ENCODE results near the gene KCNH2. TPM values are rescaled to one million over a fixed set of nuclear protein-coding genes. Genes with fewer than 3 reads are reported as not detected.

Gene KCNH2
- total RNA-seq, 1 experiment from 2014 or later: 16.2 TPM

DNA sequence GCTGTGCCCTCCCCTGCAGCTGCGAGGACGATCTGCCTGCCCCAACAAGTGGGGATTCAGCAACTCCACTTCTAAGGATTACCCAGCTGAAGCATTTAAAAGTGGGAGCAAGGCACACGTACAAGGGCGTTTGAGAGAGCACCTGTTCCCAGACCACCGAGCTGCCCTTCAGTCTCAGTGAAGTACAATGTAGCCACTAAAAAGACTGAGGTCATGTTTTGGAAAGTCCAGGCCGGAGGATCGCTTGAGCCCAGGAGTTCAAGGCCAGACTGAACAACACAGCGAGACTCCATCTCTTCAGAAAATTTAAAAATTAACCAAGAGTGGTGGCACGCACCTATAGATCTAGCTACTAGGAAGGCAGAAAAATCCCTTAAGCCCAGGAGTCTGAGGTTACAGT, 27.4 kb upstream of the KCNH2 start:
- no peaks in the 10 kb centered on the region for H3K36me3 Mint-ChIP-seq
- CTCF ChIA-PET: interaction anchor here (1.2 to 6.0 kb wide), 5 partner anchors 8 to 42 kb away, joined by 3 to 65 read pairs (median 5); no protein-coding TSS in a partner anchor
- no peaks in the 10 kb centered on the region for H3K9me3 Mint-ChIP-seq
- no peak overlapping the region for H3K4me3 Mint-ChIP-seq
- ATAC-seq (no peak), DNase-seq (ENCODE audit: low spot score) (no peak)
- peaks cover 19% of the 10 kb centered on the region for H3K4me1 Mint-ChIP-seq
- no peaks in the 10 kb centered on the region for H3K27me3 Mint-ChIP-seq (ENCODE audit: low read depth)
- TF ChIP-seq, protein P1, sequence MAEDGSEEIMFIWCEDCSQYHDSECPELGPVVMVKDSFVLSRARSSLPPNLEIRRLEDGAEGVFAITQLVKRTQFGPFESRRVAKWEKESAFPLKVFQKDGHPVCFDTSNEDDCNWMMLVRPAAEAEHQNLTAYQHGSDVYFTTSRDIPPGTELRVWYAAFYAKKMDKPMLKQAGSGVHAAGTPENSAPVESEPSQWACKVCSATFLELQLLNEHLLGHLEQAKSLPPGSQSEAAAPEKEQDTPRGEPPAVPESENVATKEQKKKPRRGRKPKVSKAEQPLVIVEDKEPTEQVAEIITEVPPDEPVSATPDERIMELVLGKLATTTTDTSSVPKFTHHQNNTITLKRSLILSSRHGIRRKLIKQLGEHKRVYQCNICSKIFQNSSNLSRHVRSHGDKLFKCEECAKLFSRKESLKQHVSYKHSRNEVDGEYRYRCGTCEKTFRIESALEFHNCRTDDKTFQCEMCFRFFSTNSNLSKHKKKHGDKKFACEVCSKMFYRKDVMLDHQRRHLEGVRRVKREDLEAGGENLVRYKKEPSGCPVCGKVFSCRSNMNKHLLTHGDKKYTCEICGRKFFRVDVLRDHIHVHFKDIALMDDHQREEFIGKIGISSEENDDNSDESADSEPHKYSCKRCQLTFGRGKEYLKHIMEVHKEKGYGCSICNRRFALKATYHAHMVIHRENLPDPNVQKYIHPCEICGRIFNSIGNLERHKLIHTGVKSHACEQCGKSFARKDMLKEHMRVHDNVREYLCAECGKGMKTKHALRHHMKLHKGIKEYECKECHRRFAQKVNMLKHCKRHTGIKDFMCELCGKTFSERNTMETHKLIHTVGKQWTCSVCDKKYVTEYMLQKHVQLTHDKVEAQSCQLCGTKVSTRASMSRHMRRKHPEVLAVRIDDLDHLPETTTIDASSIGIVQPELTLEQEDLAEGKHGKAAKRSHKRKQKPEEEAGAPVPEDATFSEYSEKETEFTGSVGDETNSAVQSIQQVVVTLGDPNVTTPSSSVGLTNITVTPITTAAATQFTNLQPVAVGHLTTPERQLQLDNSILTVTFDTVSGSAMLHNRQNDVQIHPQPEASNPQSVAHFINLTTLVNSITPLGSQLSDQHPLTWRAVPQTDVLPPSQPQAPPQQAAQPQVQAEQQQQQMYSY (CRISPR knock-in tag; IDR thresholded peaks at IDR 0.05): peak; percentile 54
- TF ChIP-seq SMAD4 (CRISPR knock-in tag; IDR thresholded peaks at IDR 0.05): no peak
- POLR2A ChIA-PET: no interaction called here
- H3K27ac Mint-ChIP-seq: no peak overlapping the region

DNA sequence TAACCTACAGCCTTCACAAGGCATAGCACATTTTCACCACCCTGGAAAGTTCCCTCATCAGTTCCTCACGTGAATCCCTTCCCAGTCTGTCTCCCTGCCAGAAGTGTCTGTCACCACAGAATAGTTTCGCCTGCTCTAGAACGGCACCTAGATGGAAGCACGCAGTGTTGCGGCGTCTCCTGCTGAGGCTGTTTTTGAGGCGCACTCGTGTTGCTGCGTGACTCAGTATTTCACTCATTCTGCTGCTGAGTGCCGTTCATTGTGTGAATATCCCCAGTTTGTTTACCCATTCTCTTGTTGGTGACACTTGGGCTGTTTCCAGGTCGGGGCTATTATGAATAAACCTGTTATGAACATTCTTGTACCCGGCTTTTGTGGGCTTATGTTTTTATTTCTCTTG, 25.5 kb upstream of the KCNH2 start:
- Mint-ChIP-seq H3K27ac (no peak overlapping the region), H3K4me1 (peaks cover 10% of the 10 kb centered on the region), H3K27me3 (ENCODE audit: low read depth) (no peaks in the 10 kb centered on the region), H3K36me3 (no peaks in the 10 kb centered on the region), H3K9me3 (no peaks in the 10 kb centered on the region), H3K4me3 (no peak overlapping the region)
- no peak for TF ChIP-seq NFATC4 (CRISPR knock-in tag; IDR thresholded peaks at IDR 0.05)
- TF ChIP-seq, protein P2, sequence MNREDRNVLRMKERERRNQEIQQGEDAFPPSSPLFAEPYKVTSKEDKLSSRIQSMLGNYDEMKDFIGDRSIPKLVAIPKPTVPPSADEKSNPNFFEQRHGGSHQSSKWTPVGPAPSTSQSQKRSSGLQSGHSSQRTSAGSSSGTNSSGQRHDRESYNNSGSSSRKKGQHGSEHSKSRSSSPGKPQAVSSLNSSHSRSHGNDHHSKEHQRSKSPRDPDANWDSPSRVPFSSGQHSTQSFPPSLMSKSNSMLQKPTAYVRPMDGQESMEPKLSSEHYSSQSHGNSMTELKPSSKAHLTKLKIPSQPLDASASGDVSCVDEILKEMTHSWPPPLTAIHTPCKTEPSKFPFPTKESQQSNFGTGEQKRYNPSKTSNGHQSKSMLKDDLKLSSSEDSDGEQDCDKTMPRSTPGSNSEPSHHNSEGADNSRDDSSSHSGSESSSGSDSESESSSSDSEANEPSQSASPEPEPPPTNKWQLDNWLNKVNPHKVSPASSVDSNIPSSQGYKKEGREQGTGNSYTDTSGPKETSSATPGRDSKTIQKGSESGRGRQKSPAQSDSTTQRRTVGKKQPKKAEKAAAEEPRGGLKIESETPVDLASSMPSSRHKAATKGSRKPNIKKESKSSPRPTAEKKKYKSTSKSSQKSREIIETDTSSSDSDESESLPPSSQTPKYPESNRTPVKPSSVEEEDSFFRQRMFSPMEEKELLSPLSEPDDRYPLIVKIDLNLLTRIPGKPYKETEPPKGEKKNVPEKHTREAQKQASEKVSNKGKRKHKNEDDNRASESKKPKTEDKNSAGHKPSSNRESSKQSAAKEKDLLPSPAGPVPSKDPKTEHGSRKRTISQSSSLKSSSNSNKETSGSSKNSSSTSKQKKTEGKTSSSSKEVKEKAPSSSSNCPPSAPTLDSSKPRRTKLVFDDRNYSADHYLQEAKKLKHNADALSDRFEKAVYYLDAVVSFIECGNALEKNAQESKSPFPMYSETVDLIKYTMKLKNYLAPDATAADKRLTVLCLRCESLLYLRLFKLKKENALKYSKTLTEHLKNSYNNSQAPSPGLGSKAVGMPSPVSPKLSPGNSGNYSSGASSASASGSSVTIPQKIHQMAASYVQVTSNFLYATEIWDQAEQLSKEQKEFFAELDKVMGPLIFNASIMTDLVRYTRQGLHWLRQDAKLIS (CRISPR knock-in tag; IDR thresholded peaks at IDR 0.05; ENCODE audit: borderline replicate concordance): no peak
- TF ChIP-seq RELA (CRISPR knock-in tag; IDR thresholded peaks at IDR 0.05; ENCODE audit: borderline replicate concordance): no peak
- no peak for TF ChIP-seq ZNF416 (CRISPR knock-in tag; IDR thresholded peaks at IDR 0.05)
- TF ChIP-seq, protein P1 (CRISPR knock-in tag; IDR thresholded peaks at IDR 0.05): no peak
- TF ChIP-seq CREM (CRISPR knock-in tag; IDR thresholded peaks at IDR 0.05): no peak
- no peak for TF ChIP-seq MYBL2 (CRISPR knock-in tag; IDR thresholded peaks at IDR 0.05)
- no peak for TF ChIP-seq ZNF317 (CRISPR knock-in tag; IDR thresholded peaks at IDR 0.05; ENCODE audit: borderline replicate concordance, low read depth)
- TF ChIP-seq, protein P3, sequence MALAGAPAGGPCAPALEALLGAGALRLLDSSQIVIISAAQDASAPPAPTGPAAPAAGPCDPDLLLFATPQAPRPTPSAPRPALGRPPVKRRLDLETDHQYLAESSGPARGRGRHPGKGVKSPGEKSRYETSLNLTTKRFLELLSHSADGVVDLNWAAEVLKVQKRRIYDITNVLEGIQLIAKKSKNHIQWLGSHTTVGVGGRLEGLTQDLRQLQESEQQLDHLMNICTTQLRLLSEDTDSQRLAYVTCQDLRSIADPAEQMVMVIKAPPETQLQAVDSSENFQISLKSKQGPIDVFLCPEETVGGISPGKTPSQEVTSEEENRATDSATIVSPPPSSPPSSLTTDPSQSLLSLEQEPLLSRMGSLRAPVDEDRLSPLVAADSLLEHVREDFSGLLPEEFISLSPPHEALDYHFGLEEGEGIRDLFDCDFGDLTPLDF (CRISPR knock-in tag; IDR thresholded peaks at IDR 0.05): no peak
- no peak for TF ChIP-seq ZNF263 (CRISPR knock-in tag; IDR thresholded peaks at IDR 0.05; ENCODE audit: low read depth)
- TF ChIP-seq, protein P4, sequence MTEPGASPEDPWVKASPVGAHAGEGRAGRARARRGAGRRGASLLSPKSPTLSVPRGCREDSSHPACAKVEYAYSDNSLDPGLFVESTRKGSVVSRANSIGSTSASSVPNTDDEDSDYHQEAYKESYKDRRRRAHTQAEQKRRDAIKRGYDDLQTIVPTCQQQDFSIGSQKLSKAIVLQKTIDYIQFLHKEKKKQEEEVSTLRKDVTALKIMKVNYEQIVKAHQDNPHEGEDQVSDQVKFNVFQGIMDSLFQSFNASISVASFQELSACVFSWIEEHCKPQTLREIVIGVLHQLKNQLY (CRISPR knock-in tag; IDR thresholded peaks at IDR 0.05): no peak
- TF ChIP-seq KAT7 (CRISPR knock-in tag; IDR thresholded peaks at IDR 0.05; ENCODE audit: borderline replicate concordance): no peak
- TF ChIP-seq, protein P5, sequence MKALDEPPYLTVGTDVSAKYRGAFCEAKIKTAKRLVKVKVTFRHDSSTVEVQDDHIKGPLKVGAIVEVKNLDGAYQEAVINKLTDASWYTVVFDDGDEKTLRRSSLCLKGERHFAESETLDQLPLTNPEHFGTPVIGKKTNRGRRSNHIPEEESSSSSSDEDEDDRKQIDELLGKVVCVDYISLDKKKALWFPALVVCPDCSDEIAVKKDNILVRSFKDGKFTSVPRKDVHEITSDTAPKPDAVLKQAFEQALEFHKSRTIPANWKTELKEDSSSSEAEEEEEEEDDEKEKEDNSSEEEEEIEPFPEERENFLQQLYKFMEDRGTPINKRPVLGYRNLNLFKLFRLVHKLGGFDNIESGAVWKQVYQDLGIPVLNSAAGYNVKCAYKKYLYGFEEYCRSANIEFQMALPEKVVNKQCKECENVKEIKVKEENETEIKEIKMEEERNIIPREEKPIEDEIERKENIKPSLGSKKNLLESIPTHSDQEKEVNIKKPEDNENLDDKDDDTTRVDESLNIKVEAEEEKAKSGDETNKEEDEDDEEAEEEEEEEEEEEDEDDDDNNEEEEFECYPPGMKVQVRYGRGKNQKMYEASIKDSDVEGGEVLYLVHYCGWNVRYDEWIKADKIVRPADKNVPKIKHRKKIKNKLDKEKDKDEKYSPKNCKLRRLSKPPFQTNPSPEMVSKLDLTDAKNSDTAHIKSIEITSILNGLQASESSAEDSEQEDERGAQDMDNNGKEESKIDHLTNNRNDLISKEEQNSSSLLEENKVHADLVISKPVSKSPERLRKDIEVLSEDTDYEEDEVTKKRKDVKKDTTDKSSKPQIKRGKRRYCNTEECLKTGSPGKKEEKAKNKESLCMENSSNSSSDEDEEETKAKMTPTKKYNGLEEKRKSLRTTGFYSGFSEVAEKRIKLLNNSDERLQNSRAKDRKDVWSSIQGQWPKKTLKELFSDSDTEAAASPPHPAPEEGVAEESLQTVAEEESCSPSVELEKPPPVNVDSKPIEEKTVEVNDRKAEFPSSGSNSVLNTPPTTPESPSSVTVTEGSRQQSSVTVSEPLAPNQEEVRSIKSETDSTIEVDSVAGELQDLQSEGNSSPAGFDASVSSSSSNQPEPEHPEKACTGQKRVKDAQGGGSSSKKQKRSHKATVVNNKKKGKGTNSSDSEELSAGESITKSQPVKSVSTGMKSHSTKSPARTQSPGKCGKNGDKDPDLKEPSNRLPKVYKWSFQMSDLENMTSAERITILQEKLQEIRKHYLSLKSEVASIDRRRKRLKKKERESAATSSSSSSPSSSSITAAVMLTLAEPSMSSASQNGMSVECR (CRISPR knock-in tag; IDR thresholded peaks at IDR 0.05; ENCODE audit: borderline replicate concordance): no peak
- TF ChIP-seq ZNF396 (CRISPR knock-in tag; IDR thresholded peaks at IDR 0.05; ENCODE audit: borderline replicate concordance): no peak
- no peak for TF ChIP-seq ZNF121 (CRISPR knock-in tag; IDR thresholded peaks at IDR 0.05)
- DNase-seq (ENCODE audit: low spot score) (no peak), ATAC-seq (no peak)
- ChIA-PET POLR2A (no interaction called here), CTCF (no interaction called here)

Measured in WTC11 (cell line).